Lung (tissue), 12 donors: Measurements from ENCODE around the gene GRAMD1B. TPM values are rescaled to one million over a fixed set of nuclear protein-coding genes. Genes with fewer than 3 reads are reported as not detected.

Experiments
- ATAC-seq: fragments of 200-7000 bp; cut with Tn5 transposase; one replicate; pipeline ENCODE4 v1.9.1; 2020; ENCODE audit warnings: moderate number of reproducible peaks; ENCODE audit not compliant: insufficient read depth, low FRiP score
- DNase-seq, 3 donors: peaks; one replicate each; pipeline ENCODE4 v3.0.0-alpha.2; 2013 to 2017
- H3K27ac ChIP-seq, 2 donors: one replicate each; pipeline ENCODE4 v1.5.1; 2013; ENCODE audit warnings: mild to moderate bottlenecking in 2 of 2, moderate library complexity in 2 of 2, control low read depth in 1 of 2, inconsistent platforms in 1 of 2, low read depth in 1 of 2, low read length in 1 of 2
- H3K27me3 ChIP-seq, 3 donors: one replicate each; pipeline ENCODE4 v1.5.1; 2013; ENCODE audit warnings: low read length in 2 of 3; ENCODE audit not compliant: control insufficient read depth in 3 of 3, insufficient read depth in 3 of 3
- H3K36me3 ChIP-seq, 4 donors: one replicate each; pipeline ENCODE4 v1.5.1; 2013; ENCODE audit warnings: low read length in 4 of 4, mild to moderate bottlenecking in 1 of 4, moderate library complexity in 1 of 4; ENCODE audit not compliant: control insufficient read depth in 4 of 4, insufficient read depth in 4 of 4
- H3K4me1 ChIP-seq, 5 donors: one replicate each; pipeline ENCODE4 v1.5.1; 2013; ENCODE audit warnings: low read length in 5 of 5, mild to moderate bottlenecking in 2 of 5, moderate library complexity in 1 of 5; ENCODE audit not compliant: control insufficient read depth in 5 of 5, insufficient read depth in 5 of 5
- H3K4me3 ChIP-seq: one replicate; pipeline ENCODE4 v1.5.1; 2013; ENCODE audit warnings: mild to moderate bottlenecking, control low read depth, moderate library complexity
- H3K9ac ChIP-seq, 2 donors: one replicate each; pipeline ENCODE4 v1.5.1; 2013; ENCODE audit warnings: low read length in 2 of 2, control low read depth in 1 of 2; ENCODE audit not compliant: insufficient read depth in 1 of 2
- H3K9me3 ChIP-seq, 4 donors: one replicate each; pipeline ENCODE4 v1.5.1; 2013; ENCODE audit warnings: low read length in 3 of 4, mild to moderate bottlenecking in 1 of 4, moderate library complexity in 1 of 4; ENCODE audit not compliant: control insufficient read depth in 4 of 4, insufficient read depth in 3 of 4
- CTCF ChIP-seq: IDR thresholded peaks from 2 replicates; pipeline ENCODE4 v1.5.1; 2012; ENCODE audit warnings: mild to moderate bottlenecking; ENCODE audit errors: control extremely low read depth, extremely low read depth
- whole genome bisulfite sequencing, 2 donors: extraction: QIAGEN DNeasy Blood & Tissue Kit; methylation state at CpG; one replicate each; pipeline ENCODE4 v1.1.7; 2013; 5-methylcytosine and 5-hydroxymethylcytosine counted together
- polyA plus RNA-seq, 2 donors: library from polyadenylated mRNA; stranded (reverse); fragments of 200-250 nt; gene quantifications; one replicate each; pipeline ENCODE4 v1.2.1, GENCODE V29; 2013
- total RNA-seq, 2 donors: library from RNA; depleted of rRNA in 1 of 2; stranded (reverse); fragments of >200 nt in 1 of 2; gene quantifications; one replicate each; pipeline ENCODE4 v1.2.1, GENCODE V29; 2014 to 2021
- donor health status: control.
- donor health status: control.
- donor health status: Bipolar disorder and iron deficiency.
- donor health status: healthy.
- donor health status: DM: yes; HTN: yes; CAD: no.

The GRAMD1B gene
- total and polyA plus RNA-seq, 4 donors: 1.4 to 6.0 (median 3.3) TPM

DNA sequence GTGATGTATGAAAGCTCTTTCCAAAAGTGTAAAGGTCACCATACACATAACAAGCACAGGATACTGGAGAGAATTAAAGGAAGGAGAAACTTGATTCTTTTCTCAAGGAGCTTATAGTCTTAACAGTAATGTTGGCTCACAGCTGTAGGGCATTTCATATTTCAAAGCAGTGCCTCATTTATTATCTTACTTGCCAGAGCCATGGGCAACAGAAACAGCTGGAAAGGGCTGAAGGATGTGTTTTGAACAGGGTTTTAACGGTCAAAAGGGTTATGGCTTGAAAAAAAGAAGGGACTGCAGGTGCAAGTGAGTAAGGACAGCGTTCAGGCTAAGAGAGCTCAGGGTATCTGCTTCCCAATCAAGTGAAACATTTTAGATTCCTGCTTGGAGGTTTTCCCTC, 2.7 kb upstream of the GRAMD1B start:
- ATAC-seq (no peak), DNase-seq (no peak)
- H3K27me3 ChIP-seq: peaks cover 7 to 29% (median 14%) of the 10 kb centered on the region in 3 donors
- H3K4me3 ChIP-seq: no peak overlapping the region
- H3K9ac ChIP-seq: no peak overlapping the region
- 68 to 83% methylated on average over 2 of the region's 2 CpGs for WGBS, 2 donors
- no peak overlapping the region for H3K27ac ChIP-seq
- no peaks in the 10 kb centered on the region for H3K9me3 ChIP-seq
- no peak for TF ChIP-seq CTCF
- H3K36me3 ChIP-seq: no peaks in the 10 kb centered on the region
- H3K4me1 ChIP-seq: peaks cover 0 to 14% (median 3%) of the 10 kb centered on the region in 5 donors

- Histone ChIP-seq H3K4me1 (peaks cover 0 to 14% (median 3%) of the 10 kb centered on the region in 5 donors), H3K9ac (no peak overlapping the region), H3K4me3 (no peak overlapping the region), H3K27ac (no peak overlapping the region), H3K9me3 (no peaks in the 10 kb centered on the region), H3K27me3 (peaks cover 6 to 23% (median 7%) of the 10 kb centered on the region in 3 donors), H3K36me3 (no peaks in the 10 kb centered on the region)
- DNase-seq (no peak), ATAC-seq (no peak)
- 56 to 60% methylated on average over 6 of the region's 6 CpGs for WGBS, 2 donors
- TF ChIP-seq CTCF: no peak
Measured at GRCh38 chr11:123428116-123428715, 1.9 kb upstream of the GRAMD1B start.

DNA sequence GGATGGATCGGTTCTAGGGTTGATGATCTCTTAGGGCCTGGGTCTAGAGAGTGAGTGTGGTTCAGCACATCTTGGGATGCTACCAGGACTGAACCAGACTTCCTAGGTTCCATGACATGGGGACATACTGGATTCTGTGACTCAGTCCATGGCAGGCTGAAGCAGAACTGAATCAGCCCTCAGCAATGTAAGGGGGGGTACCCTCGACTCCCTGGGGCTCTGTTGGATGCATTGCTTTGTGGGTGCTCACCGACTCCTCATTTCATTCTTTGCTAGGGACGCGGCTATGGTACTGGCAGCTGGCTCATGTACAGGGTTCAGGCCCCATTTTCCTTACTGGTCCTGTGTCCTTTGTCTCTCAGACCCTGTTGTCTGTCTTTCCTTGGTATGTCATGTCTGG, 733 bp upstream of the GRAMD1B start:
- Histone ChIP-seq H3K27ac (peak overlapping the region in 1 of 2 donors; percentile 45), H3K4me1 (peaks cover 0 to 14% (median 3%) of the 10 kb centered on the region in 5 donors), H3K4me3 (no peak overlapping the region), H3K9ac (no peak overlapping the region), H3K9me3 (peaks cover 0 to 2% (median 0%) of the 10 kb centered on the region in 4 donors), H3K36me3 (no peaks in the 10 kb centered on the region), H3K27me3 (peaks cover 0 to 17% (median 7%) of the 10 kb centered on the region in 3 donors)
- no peak for TF ChIP-seq CTCF
- no peak for DNase-seq
- 91 to 96% methylated on average over 5 of the region's 5 CpGs for WGBS, 2 donors
- no peak for ATAC-seq
